Heart left ventricle (tissue), 16 donors: ENCODE results near the gene SERPINB6. TPM values are rescaled to one million over a fixed set of nuclear protein-coding genes. Genes with fewer than 3 reads are reported as not detected.

Experiments used
- ATAC-seq, 4 donors: fragments of 200-7000 bp; cut with Tn5 transposase; one replicate each; pipeline ENCODE4 v1.9.1; 2020 to 2022; ENCODE audit warnings: moderate library complexity in 4 of 4, mild to moderate bottlenecking in 3 of 4, moderate number of reproducible peaks in 1 of 4
- DNase-seq, 5 donors: peaks; one replicate each; pipeline ENCODE4 v3.0.0-alpha.2; 2020
- H3K27ac ChIP-seq, 12 donors: fragments of 200-600 bp; sonication (generic) in 4 of 12; one replicate each; pipeline versions ENCODE4 v1.5.0 to v1.8.0; 2016 to 2022; ENCODE audit warnings: mild to moderate bottlenecking in 2 of 12
- H3K27me3 ChIP-seq, 9 donors: fragments of 200-600 bp; sonication (generic) in 2 of 9; one replicate each; pipeline versions ENCODE4 v1.5.1 to v1.8.0; 2016 to 2022; ENCODE audit warnings: mild to moderate bottlenecking in 3 of 9
- H3K36me3 ChIP-seq, 9 donors: fragments of 200-600 bp; sonication (generic) in 2 of 9; one replicate each; pipeline versions ENCODE4 v1.5.0 to v1.8.0; 2018 to 2022; ENCODE audit warnings: mild to moderate bottlenecking in 2 of 9
- H3K4me1 ChIP-seq, 12 donors: fragments of 200-600 bp; sonication (generic) in 4 of 12; one replicate each; pipeline versions ENCODE4 v1.5.0 to v1.8.0; 2016 to 2022; ENCODE audit warnings: mild to moderate bottlenecking in 3 of 12
- H3K4me3 ChIP-seq, 12 donors: fragments of 200-600 bp; sonication (generic) in 4 of 12; one replicate each; pipeline versions ENCODE4 v1.5.0 to v1.8.0; 2017 to 2022; ENCODE audit warnings: mild to moderate bottlenecking in 9 of 12, moderate library complexity in 4 of 12
- H3K9me3 ChIP-seq, 12 donors: fragments of 200-600 bp; sonication (generic) in 4 of 12; one replicate each; pipeline versions ENCODE4 v1.5.0 to v1.8.0; 2016 to 2022; ENCODE audit warnings: mild to moderate bottlenecking in 1 of 12
- POLR2A ChIP-seq, 2 donors: fragments of 450-650 bp; IDR thresholded peaks; one replicate each; pipeline ENCODE4 v1.6.1; 2017; ENCODE audit warnings: antibody characterized with exemption in 2 of 2, mild to moderate bottlenecking in 2 of 2, moderate library complexity in 2 of 2
- WGBS, 4 donors: extraction: QIAGEN DNeasy Blood & Tissue Kit in 2 of 4; methylation state at CpG; one replicate each; pipeline versions ENCODE4 v1.1.5 to v1.1.7; 2013 to 2018; 5-methylcytosine and 5-hydroxymethylcytosine counted together
- intact Hi-C, 10 donors: fragments of 100-400 bp; cut with DNase I; formaldehyde crosslinking; loops; one replicate each; pipeline versions ENCODE4 v1.11.1 to v1.14.2; 2022
- polyA plus RNA-seq, 2 donors: library from polyadenylated mRNA; stranded (reverse); fragments of 200-250 nt; gene quantifications; one replicate each; pipeline ENCODE4 v1.2.3, GENCODE V29; 2013
- total RNA-seq, 9 donors: library from RNA; depleted of rRNA in 2 of 9; stranded (reverse); fragments of >200 nt in 2 of 9; fragmentation: NEBNext Ultra II Directional in 3 of 9; extraction: Animal tissue kit (Norgen Biotek cat#: 25700) in 3 of 9; gene quantifications; one replicate each; pipeline versions ENCODE4 v1.1.0 to v1.2.4, GENCODE V29; 2016 to 2023
- TF ChIP-seq, protein P1 (sequence below), 12 donors: fragments of 200-600 bp; sonication (generic) in 4 of 12; IDR thresholded peaks; one replicate each; pipeline versions ENCODE4 v1.5.0 to v1.8.0; 2018 to 2022; ENCODE audit warnings: antibody characterized with exemption in 12 of 12, mild to moderate bottlenecking in 5 of 12
- donor health status: ischemic (EF 13 %, LVEDD 7.1; RV severe dilation, severe dysfunction).
- donor health status: healthy with polysubstance abuse.
- donor health status: DM: no; HTN: yes; CAD: no.
- donor health status: DM: no; HTN: no; CAD: no.
- donor health status: ischemic (EF 25% LVEDD 6.9; RV normal size, moderate dysfunction).
- donor health status: ischemic (EF 25% LVEDD 5.7; RV mildly dilated, moderate dysfunction).
- donor health status: healthy.
- donor health status: DM: yes; HTN: yes; CAD: no.
- donor health status: ischemic (EF 35%, LVEDD 5.7; RV mildly dilated, moderate dysfunction).
- donor health status: nonischemic (EF 11% LVEDD 7.7; RV severe dilation, severe dysfunction).
- donor health status: DM: yes; HTN: yes; CAD: no.
- donor health status: PGD.
- donor health status: ischemic (EF 29% LVEDD 5.4; RV normal size, mild dysfunction).
- donor health status: nonischemic (EF 23%, LVEDD 6.1; RV moderate dilation, normal function).

Gene SERPINB6
- total and polyA plus RNA-seq, 11 donors, result 146 to 246 (median 186) TPM

GRCh38 chr6:2993755-2994317 is 22.5 kb upstream of the SERPINB6 start:
- peaks cover 0 to 18% (median 12%) of the 10 kb centered on the region in 12 donors for H3K4me1 ChIP-seq
- H3K27me3 ChIP-seq, result no peaks in the 10 kb centered on the region
- no peaks in the 10 kb centered on the region for H3K9me3 ChIP-seq
- no peak for ATAC-seq
- H3K4me3 ChIP-seq, result no peak overlapping the region
- 96 to 100% (median 98%) methylated on average over 4 of the region's 4 CpGs for WGBS, 4 donors
- TF ChIP-seq, protein P1, sequence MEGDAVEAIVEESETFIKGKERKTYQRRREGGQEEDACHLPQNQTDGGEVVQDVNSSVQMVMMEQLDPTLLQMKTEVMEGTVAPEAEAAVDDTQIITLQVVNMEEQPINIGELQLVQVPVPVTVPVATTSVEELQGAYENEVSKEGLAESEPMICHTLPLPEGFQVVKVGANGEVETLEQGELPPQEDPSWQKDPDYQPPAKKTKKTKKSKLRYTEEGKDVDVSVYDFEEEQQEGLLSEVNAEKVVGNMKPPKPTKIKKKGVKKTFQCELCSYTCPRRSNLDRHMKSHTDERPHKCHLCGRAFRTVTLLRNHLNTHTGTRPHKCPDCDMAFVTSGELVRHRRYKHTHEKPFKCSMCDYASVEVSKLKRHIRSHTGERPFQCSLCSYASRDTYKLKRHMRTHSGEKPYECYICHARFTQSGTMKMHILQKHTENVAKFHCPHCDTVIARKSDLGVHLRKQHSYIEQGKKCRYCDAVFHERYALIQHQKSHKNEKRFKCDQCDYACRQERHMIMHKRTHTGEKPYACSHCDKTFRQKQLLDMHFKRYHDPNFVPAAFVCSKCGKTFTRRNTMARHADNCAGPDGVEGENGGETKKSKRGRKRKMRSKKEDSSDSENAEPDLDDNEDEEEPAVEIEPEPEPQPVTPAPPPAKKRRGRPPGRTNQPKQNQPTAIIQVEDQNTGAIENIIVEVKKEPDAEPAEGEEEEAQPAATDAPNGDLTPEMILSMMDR (IDR thresholded peaks at IDR 0.05), result no peak
- no peak for TF ChIP-seq POLR2A (IDR thresholded peaks at IDR 0.05)
- peaks cover 0 to 8% (median 0%) of the 10 kb centered on the region in 9 donors for H3K36me3 ChIP-seq
- no peak overlapping the region for H3K27ac ChIP-seq
- no peak for DNase-seq
- intact Hi-C loops, result loop anchor here in 3 of 10 donors (10.0 kb wide), 1 partner anchor 261 kb away; the partner anchor contains the start of gene PSMG4 (in 3 of the 3)

DNA sequence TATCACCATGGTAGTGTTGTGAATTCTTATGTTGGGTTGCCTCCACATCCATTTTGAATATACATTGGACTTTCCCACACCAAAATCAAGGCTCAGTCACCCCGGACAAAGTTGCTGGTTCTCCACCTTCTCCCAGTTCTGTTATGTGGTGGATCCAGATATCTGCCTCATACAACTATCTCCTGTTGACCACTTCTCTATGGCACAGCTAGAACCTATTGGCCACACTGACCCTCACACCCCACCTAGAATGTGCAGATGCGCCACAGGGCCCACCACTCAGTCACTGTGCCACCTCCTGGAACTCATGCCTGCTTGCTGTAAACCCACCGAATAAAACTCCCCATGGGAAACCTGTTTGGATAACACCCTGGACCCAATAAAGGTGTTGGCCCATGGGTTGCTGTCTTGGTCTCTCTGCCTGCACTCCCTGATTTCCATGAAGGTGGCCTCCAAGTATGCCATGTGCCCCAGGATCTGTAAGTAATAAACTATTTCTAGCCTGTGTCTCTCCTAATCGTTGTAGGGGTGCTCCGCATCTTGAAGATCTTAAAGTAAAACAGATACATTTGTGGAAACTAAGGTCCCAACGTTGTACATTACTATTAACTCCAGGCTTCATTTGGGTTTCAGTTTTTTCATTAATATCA is 21.1 kb upstream of the SERPINB6 start:
- Histone ChIP-seq H3K9me3 (no peaks in the 10 kb centered on the region), H3K36me3 (peaks cover 0 to 8% (median 0%) of the 10 kb centered on the region in 9 donors), H3K27me3 (no peaks in the 10 kb centered on the region), H3K4me1 (peaks cover 0 to 21% (median 16%) of the 10 kb centered on the region in 12 donors), H3K4me3 (no peak overlapping the region), H3K27ac (no peak overlapping the region)
- ATAC-seq, result no peak
- TF ChIP-seq POLR2A (IDR thresholded peaks at IDR 0.05), result no peak
- TF ChIP-seq, protein P1 (IDR thresholded peaks at IDR 0.05), result no peak
- DNase-seq, result no peak
- 75 to 97% (median 95%) methylated on average over 6 of the region's 6 CpGs for WGBS, 4 donors
- intact Hi-C loops, result loop anchor here in 3 of 10 donors (10.0 kb wide), 1 partner anchor 262 kb away; the partner anchor contains the start of gene PSMG4 (in 3 of the 3)

- no peaks in the 10 kb centered on the region for H3K9me3 ChIP-seq
- peak overlapping the region; percentile 92 to 100 (median 99) for H3K27ac ChIP-seq
- peaks cover 0 to 8% (median 0%) of the 10 kb centered on the region in 9 donors for H3K36me3 ChIP-seq
- no peak for ATAC-seq
- no peak for DNase-seq
- 2 to 5% (median 5%) methylated on average over 10 of the region's 10 CpGs for WGBS, 4 donors
- H3K27me3 ChIP-seq, result no peaks in the 10 kb centered on the region
- H3K4me3 ChIP-seq, result peak overlapping the region; percentile 69 to 93 (median 80)
- peaks cover 0 to 29% (median 18%) of the 10 kb centered on the region in 12 donors for H3K4me1 ChIP-seq
- TF ChIP-seq, protein P1 (IDR thresholded peaks at IDR 0.05), result no peak
- TF ChIP-seq POLR2A (IDR thresholded peaks at IDR 0.05), result no peak
- intact Hi-C loops, result loop anchor here in 3 of 10 donors (10.0 kb wide), 1 partner anchor 264 kb away; the partner anchor contains the start of gene PSMG4 (in 3 of the 3)
Measured at GRCh38 chr6:2990932-2991506, 19.7 kb upstream of the SERPINB6 start.
